NCI-H510A (cell line): ENCODE measurements around the gene TENM3.

Experiments used
- DNase-seq: peaks from one replicate; lab custom pipeline; 2025; lab: John Stamatoyannopoulos, UW

Gene TENM3

GRCh38 chr4:182254026-182254780 is 11.0 kb downstream of the TENM3 start:
- no peak for DNase-seq

- DNase-seq: no peak
Observed at GRCh38 chr4:182255441-182256190, 12.4 kb downstream of the TENM3 start.

- no peak for DNase-seq
Observed at GRCh38 chr4:182257016-182257415, 13.8 kb downstream of the TENM3 start.

GRCh38 chr4:182257503-182257902 is 14.3 kb downstream of the TENM3 start:
- DNase-seq: no peak

GRCh38 chr4:182258441-182259000 is 15.3 kb downstream of the TENM3 start:
- DNase-seq: no peak

- no peak for DNase-seq
Observed at GRCh38 chr4:182261651-182262223, 18.5 kb downstream of the TENM3 start.

- no peak for DNase-seq
Observed at GRCh38 chr4:182263562-182263961, 20.4 kb downstream of the TENM3 start.

- no peak for DNase-seq
Observed at GRCh38 chr4:182264139-182264752, 21.0 kb downstream of the TENM3 start.

- no peak for DNase-seq
Observed at GRCh38 chr4:182265881-182266280, 22.7 kb downstream of the TENM3 start.

GRCh38 chr4:182267048-182267447 is 23.8 kb downstream of the TENM3 start:
- DNase-seq: no peak

GRCh38 chr4:182268966-182269365 is 25.8 kb downstream of the TENM3 start:
- no peak for DNase-seq

- no peak for DNase-seq
Observed at GRCh38 chr4:182271731-182272130, 28.5 kb downstream of the TENM3 start.

- DNase-seq: no peak
Observed at GRCh38 chr4:182272151-182272550, 28.9 kb downstream of the TENM3 start.

- DNase-seq: no peak
Observed at GRCh38 chr4:182273191-182273935, 30.2 kb downstream of the TENM3 start.

- no peak for DNase-seq
Observed at GRCh38 chr4:182276210-182277109, 33.3 kb downstream of the TENM3 start.

GRCh38 chr4:182277377-182277776 is 34.2 kb downstream of the TENM3 start:
- DNase-seq: no peak

GRCh38 chr4:182278729-182279128 is 35.5 kb downstream of the TENM3 start:
- DNase-seq: no peak

- no peak for DNase-seq
Observed at GRCh38 chr4:182280436-182281111, 37.4 kb downstream of the TENM3 start.

- no peak for DNase-seq
Observed at GRCh38 chr4:182286035-182286434, 42.8 kb downstream of the TENM3 start.

GRCh38 chr4:182286931-182287330 is 43.7 kb downstream of the TENM3 start:
- no peak for DNase-seq
